Type B pancreatic cell (in vitro differentiated cells): ENCODE measurements around the gene B4GALT7. TPM values are rescaled to one million over a fixed set of nuclear protein-coding genes. Genes with fewer than 3 reads are reported as not detected.
"Not testable (repeated sequence)": the region's sequence is repeated elsewhere in the genome, so short reads cannot be mapped to it uniquely, and the experiment has no call there.

Experiments used
- DNase-seq: peaks from one replicate; pipeline ENCODE4 v3.0.0; 2021; ENCODE audit warnings: mixed read lengths; ENCODE audit not compliant: unreplicated experiment; ENCODE audit errors: extremely low spot score
- H3K27ac Mint-ChIP-seq: 2 replicates; pipeline ENCODE4 v1.8.0; 2021; ENCODE audit warnings: mild to moderate bottlenecking, mixed read lengths
- H3K27me3 Mint-ChIP-seq: 2 replicates; pipeline ENCODE4 v1.8.0; 2021; ENCODE audit warnings: mixed read lengths
- H3K36me3 Mint-ChIP-seq: 2 replicates; pipeline ENCODE4 v1.8.0; 2021; ENCODE audit warnings: mixed read lengths
- H3K4me1 Mint-ChIP-seq: one replicate; pipeline ENCODE4 v1.8.0; 2021; ENCODE audit warnings: mixed read lengths; ENCODE audit not compliant: unreplicated experiment
- H3K4me3 Mint-ChIP-seq: 2 replicates; pipeline ENCODE4 v1.8.0; 2021; ENCODE audit warnings: mild to moderate bottlenecking, mixed read lengths
- H3K9me3 Mint-ChIP-seq: 2 replicates; pipeline ENCODE4 v1.8.0; 2021; ENCODE audit warnings: mixed read lengths
- total RNA-seq: library from RNA; stranded (reverse); gene quantifications from 2 replicates; pipeline ENCODE4 v1.2.1, GENCODE V29; 2021; ENCODE audit warnings: low replicate concordance
- TF ChIP-seq, protein P1 (sequence below): fragments of 200-600 bp; sonication (generic); conservative IDR thresholded peaks from 2 replicates; pipeline ENCODE4 v1.5.0; 2021; ENCODE audit warnings: antibody characterized with exemption, mild to moderate bottlenecking

B4GALT7 gene
- total RNA-seq, 1 donor from 2014 or later, result 30.9 TPM

DNA sequence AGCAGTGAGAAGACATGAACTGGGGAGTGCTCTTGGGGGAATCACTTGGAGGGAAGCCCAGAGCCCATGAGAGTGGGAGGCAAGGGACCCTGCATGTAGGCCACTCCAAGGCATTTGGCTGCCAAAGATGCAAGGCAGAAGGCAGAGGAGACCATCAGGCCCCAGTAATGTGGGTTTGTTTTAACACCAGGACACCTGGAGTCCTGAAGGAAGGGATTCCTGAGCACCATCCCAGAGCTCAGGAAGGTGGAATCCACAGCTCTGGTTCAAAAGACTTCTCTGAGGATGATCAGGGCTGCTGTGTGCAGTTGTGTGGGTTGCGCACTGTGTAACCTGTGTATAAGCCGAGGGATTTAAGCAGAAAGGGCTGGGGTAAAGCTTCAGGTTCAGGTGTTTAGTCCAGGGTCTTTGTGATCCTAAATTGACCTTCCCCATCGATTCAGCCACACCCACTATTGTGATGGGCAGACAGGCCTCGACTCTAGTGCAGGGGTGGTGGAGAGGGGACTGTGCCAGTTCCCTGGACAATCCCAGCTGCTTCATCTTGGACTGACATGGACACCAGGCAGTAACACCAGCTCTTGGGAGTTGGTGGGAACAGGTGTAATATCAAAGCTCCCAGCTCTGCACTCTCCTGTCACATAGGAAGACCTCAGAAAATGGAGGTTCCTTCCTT lies 11.0 kb downstream of the B4GALT7 start:
- peaks cover 8% of the 10 kb centered on the region for H3K36me3 Mint-ChIP-seq
- TF ChIP-seq, protein P1, sequence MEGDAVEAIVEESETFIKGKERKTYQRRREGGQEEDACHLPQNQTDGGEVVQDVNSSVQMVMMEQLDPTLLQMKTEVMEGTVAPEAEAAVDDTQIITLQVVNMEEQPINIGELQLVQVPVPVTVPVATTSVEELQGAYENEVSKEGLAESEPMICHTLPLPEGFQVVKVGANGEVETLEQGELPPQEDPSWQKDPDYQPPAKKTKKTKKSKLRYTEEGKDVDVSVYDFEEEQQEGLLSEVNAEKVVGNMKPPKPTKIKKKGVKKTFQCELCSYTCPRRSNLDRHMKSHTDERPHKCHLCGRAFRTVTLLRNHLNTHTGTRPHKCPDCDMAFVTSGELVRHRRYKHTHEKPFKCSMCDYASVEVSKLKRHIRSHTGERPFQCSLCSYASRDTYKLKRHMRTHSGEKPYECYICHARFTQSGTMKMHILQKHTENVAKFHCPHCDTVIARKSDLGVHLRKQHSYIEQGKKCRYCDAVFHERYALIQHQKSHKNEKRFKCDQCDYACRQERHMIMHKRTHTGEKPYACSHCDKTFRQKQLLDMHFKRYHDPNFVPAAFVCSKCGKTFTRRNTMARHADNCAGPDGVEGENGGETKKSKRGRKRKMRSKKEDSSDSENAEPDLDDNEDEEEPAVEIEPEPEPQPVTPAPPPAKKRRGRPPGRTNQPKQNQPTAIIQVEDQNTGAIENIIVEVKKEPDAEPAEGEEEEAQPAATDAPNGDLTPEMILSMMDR, result no peak
- no peak overlapping the region for H3K27ac Mint-ChIP-seq
- H3K27me3 Mint-ChIP-seq, result no peaks in the 10 kb centered on the region
- H3K4me3 Mint-ChIP-seq, result no peak overlapping the region
- peaks cover 8% of the 10 kb centered on the region for H3K4me1 Mint-ChIP-seq
- H3K9me3 Mint-ChIP-seq, result no peaks in the 10 kb centered on the region
- no peak for DNase-seq

DNA sequence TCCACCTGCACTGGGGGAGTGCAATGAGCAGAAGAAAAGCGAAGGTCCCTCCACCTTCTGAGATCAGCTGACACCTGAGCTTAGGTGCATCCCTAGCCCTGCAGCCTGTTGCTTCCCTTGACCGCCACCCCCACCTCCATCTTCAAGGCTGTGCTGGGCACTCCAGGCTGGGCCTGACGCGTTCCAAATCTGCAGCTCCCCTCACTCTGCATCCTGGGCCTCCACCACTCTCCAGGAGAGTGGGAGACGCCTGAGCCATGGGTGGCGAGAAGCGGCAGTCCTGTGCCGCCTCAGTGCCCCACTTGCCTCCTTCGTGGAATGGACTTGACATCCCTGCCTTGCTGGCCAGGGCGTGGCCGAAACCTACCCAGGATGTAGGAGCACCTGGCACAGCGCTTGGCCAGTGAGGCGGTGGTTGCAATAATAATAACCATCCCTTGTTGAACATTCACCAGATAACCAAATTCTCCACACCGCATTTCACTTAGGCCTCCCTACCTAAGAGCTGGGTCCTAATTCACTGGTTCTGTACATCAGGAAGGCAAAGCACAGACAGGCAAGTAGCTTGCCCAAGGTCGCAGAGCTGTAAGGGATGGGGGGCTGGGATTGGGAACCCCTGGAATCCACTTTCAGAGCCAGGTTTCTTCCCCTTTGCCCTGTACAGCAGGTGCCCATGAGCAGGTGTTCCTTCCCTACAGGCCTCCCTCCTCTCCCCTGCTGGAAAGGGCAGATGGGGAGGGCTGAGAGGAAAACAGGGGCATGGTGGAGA lies 11.7 kb downstream of the B4GALT7 start:
- no peaks in the 10 kb centered on the region for H3K9me3 Mint-ChIP-seq
- TF ChIP-seq, protein P1, result no peak
- peak; percentile 52 for DNase-seq
- no peak overlapping the region for H3K4me3 Mint-ChIP-seq
- peak overlapping the region; percentile 49 for H3K27ac Mint-ChIP-seq
- H3K36me3 Mint-ChIP-seq, result peaks cover 2% of the 10 kb centered on the region
- H3K4me1 Mint-ChIP-seq, result peaks cover 8% of the 10 kb centered on the region
- no peaks in the 10 kb centered on the region for H3K27me3 Mint-ChIP-seq

DNA sequence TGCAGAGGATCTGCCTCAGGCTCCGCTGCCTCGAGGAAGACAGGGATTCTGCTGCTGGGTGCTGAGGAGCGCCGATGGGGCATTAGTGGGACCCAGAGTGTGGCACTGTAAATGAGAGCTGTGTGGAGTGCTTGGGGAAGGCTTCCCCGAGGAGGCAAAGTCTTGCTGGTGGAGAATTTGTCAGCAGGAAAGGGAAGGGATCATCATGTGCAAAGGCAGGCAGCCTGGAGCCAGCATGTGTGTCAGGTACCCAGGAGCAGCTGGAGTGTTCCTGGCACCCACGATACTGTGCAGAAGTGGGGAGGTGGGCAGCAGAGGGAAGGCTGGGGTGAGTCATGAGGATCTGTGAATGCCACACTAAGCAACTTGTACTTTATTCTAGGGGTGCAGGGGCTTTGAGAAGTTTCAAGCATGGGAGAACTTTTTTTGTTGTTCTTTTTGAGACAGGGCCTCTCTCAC lies 12.3 kb downstream of the B4GALT7 start:
- H3K27ac Mint-ChIP-seq, result peak overlapping the region; percentile 49
- no peak overlapping the region for H3K4me3 Mint-ChIP-seq
- peaks cover 2% of the 10 kb centered on the region for H3K4me1 Mint-ChIP-seq
- H3K36me3 Mint-ChIP-seq, result no peaks in the 10 kb centered on the region
- DNase-seq, result no peak
- TF ChIP-seq, protein P1, result no peak
- H3K9me3 Mint-ChIP-seq, result no peaks in the 10 kb centered on the region
- no peaks in the 10 kb centered on the region for H3K27me3 Mint-ChIP-seq

DNA sequence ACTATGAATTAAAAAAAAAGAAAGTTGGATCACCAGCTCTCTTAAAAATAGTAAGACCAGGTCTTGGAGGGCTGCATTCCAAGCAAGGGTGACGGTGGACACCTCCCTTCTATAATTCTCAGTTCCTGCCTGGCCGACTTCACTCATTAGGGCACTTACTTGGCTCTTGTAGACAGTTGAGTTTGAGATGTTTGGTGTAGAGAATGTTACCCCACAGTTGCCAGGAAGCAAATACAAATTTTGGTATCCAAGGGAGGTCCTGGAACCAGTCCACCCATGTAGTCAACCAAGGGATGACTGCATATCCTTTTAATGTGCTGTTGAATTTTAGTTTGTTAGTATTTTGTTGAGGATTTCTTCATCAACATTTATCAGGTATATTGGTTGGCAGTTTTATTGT lies 20.6 kb downstream of the B4GALT7 start:
- H3K27me3 Mint-ChIP-seq, result no peaks in the 10 kb centered on the region
- H3K36me3 Mint-ChIP-seq, result peaks cover 32% of the 10 kb centered on the region
- no peaks in the 10 kb centered on the region for H3K4me1 Mint-ChIP-seq
- no peak overlapping the region for H3K4me3 Mint-ChIP-seq
- H3K9me3 Mint-ChIP-seq, result no peaks in the 10 kb centered on the region
- H3K27ac Mint-ChIP-seq, result no peak overlapping the region
- TF ChIP-seq, protein P1, result no peak
- DNase-seq, result no peak

DNA sequence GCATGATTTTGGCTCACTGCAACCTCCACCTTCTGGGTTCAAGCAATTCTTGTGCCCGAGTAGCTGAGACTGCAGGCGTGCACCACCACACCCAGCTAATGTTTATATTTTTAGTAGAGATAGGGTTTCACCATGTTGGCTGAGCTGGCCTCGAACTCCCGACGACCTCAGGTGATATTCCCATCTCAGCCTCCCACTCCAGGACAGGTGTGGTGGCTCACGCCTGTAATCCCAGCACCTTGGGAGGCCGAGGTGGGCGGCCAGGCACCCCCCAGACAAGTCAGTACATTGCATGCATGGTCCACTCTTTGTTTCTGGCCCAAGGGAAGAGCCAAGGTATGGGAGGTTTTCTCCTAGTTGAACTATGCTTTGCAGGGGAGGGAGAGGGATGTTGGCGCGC lies 24.2 kb downstream of the B4GALT7 start:
- DNase-seq, H3K4me1 Mint-ChIP-seq, H3K4me3 Mint-ChIP-seq, H3K9me3 Mint-ChIP-seq, H3K27ac Mint-ChIP-seq, H3K27me3 Mint-ChIP-seq: not testable (repeated sequence)
- peaks cover 17% of the 10 kb centered on the region for H3K36me3 Mint-ChIP-seq

DNA sequence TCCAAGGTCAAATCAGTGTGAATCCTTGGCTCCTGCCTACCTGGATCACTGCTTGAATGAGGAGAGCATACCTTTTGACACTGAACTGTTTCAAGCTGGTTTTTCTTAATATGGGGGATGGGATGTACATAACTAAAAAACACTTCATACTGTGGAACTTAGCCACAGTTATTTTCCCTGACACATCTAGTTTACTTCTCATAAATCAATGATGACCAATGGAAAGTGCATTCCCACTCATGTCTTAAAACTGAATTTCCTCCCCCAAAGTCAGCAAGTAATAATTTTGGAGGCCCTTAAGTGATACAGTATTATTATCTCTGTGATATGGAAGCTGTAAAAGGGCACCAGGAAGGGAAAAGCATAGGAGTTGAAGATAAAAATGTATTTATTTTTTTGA lies 30.3 kb downstream of the B4GALT7 start:
- not testable (repeated sequence) for H3K27me3 Mint-ChIP-seq, H3K4me3 Mint-ChIP-seq, H3K4me1 Mint-ChIP-seq, H3K9me3 Mint-ChIP-seq, DNase-seq, H3K27ac Mint-ChIP-seq
- peaks cover 11% of the 10 kb centered on the region for H3K36me3 Mint-ChIP-seq

DNA sequence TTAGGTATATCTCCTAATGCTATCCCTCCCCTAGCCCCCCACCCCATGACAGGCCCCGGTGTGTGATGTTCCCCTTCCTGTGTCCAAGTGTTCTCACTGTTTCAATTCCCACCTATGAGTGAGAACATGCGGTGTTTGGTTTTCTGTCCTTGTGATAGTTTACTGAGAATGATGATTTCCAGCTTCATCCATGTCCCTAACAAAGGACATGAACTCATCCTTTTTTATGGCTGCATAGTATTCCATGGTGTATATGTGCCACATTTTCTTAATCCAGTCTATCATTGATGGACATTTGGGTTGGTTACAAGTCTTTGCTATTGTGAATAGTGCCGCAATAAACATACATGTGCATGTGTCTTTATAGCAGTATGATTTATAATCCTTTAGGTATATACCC lies 35.0 kb downstream of the B4GALT7 start:
- H3K4me1 Mint-ChIP-seq, DNase-seq, H3K9me3 Mint-ChIP-seq, H3K27ac Mint-ChIP-seq, H3K4me3 Mint-ChIP-seq, H3K27me3 Mint-ChIP-seq: not testable (repeated sequence)
- peaks cover 12% of the 10 kb centered on the region for H3K36me3 Mint-ChIP-seq

DNA sequence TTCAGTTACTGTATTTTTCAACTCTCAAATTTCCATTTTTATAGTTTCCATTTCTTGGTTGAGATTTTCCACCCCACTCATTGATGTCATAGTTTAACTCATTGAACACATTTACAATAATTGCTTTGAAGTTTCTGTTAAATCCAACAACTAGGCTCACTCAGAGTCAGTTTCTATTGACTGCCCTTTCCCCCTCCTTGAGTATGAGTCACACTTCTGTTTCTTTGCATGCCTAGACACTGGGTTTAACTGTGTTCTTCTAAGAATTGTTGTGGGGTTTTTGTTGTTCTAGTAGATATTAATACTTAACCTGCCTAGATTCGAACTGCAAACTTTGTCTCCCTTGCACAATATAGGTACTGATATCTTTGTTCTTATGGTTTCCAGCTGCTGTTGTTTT lies 45.5 kb downstream of the B4GALT7 start:
- not testable (repeated sequence) for H3K27me3 Mint-ChIP-seq, H3K27ac Mint-ChIP-seq, H3K4me1 Mint-ChIP-seq, H3K36me3 Mint-ChIP-seq, DNase-seq, H3K4me3 Mint-ChIP-seq, H3K9me3 Mint-ChIP-seq

DNA sequence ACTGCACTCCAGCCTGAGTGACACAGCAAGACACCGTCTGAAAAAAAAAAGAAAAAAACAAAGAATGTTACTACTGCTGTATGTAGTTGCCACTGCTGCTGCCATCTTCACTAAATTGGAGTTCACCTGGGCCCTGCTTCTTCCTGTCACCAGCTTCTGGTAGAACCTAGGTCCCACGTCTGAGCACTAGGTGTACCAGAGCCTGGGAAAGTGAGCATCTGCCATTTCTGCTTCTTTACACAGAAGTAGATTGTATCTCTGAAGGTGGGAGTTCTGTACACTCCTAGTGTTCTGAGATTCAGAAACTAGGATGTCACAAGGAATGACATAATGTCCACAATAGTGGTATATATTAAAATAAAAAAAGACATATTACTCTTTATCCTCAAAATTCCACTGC lies 51.3 kb downstream of the B4GALT7 start:
- H3K27ac Mint-ChIP-seq, H3K9me3 Mint-ChIP-seq, H3K4me3 Mint-ChIP-seq, DNase-seq, H3K27me3 Mint-ChIP-seq, H3K36me3 Mint-ChIP-seq, H3K4me1 Mint-ChIP-seq: not testable (repeated sequence)

DNA sequence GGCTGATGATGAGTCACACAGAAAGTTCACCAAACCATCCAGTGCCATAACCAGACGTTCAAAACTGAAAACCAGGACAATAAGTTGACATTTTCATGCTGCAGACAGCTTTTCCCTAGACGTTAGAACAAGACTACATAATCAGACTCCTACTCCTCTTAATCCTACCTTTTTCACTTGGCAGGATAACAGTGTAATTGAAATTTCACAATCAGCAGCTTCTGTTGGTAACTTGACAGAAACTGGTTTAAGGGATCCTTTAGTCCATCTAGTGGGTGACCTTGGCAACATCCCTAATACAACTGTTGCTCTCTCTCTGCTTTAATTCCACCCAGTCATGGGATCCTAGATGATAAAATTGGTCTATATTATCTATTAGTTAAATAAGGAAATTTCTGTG lies 57.9 kb downstream of the B4GALT7 start:
- not testable (repeated sequence) for DNase-seq, H3K36me3 Mint-ChIP-seq, H3K27ac Mint-ChIP-seq, H3K27me3 Mint-ChIP-seq, H3K9me3 Mint-ChIP-seq, H3K4me3 Mint-ChIP-seq, H3K4me1 Mint-ChIP-seq
